ENCODE data around the gene ARAP1. TPM values are rescaled to one million over a fixed set of nuclear protein-coding genes. Genes with fewer than 3 reads are reported as not detected.

ARAP1 gene
- total RNA-seq, 1 experiment from 2014 or later = 53.0 TPM

DNA sequence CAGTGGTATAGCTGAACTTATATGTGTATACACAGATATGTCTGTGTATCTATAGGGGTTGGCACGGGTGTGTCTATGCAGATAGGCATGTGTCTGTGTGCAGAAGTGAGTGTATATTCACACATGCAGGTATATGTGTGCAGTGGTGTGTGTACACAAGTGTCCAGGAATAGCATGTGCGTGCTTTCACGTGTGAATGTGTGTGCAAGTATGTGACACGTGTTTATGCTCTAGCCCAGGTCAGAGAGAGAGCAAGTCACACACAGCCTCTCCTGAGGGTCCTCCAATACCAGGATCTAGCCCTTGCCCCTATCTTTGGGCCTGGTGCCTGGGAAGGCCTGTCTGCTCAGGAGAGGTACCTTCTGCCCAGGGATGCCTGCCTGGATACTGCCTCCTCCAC lies 104.3 kb downstream of the ARAP1 start:
- Mint-ChIP-seq H3K9me3 (ENCODE audit: low read depth, unreplicated experiment) (no peaks in the 10 kb centered on the region), H3K36me3 (ENCODE audit: insufficient read depth, unreplicated experiment) (peaks cover 8% of the 10 kb centered on the region), H3K4me1 (ENCODE audit: low read depth, unreplicated experiment) (peaks cover 9% of the 10 kb centered on the region), H3K27ac (ENCODE audit: unreplicated experiment) (no peak overlapping the region), H3K27me3 (ENCODE audit: unreplicated experiment) (peaks cover 36% of the 10 kb centered on the region), H3K4me3 (ENCODE audit: low read depth, unreplicated experiment) (no peak overlapping the region)
- TF ChIP-seq, protein P1, sequence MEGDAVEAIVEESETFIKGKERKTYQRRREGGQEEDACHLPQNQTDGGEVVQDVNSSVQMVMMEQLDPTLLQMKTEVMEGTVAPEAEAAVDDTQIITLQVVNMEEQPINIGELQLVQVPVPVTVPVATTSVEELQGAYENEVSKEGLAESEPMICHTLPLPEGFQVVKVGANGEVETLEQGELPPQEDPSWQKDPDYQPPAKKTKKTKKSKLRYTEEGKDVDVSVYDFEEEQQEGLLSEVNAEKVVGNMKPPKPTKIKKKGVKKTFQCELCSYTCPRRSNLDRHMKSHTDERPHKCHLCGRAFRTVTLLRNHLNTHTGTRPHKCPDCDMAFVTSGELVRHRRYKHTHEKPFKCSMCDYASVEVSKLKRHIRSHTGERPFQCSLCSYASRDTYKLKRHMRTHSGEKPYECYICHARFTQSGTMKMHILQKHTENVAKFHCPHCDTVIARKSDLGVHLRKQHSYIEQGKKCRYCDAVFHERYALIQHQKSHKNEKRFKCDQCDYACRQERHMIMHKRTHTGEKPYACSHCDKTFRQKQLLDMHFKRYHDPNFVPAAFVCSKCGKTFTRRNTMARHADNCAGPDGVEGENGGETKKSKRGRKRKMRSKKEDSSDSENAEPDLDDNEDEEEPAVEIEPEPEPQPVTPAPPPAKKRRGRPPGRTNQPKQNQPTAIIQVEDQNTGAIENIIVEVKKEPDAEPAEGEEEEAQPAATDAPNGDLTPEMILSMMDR (IDR thresholded peaks at IDR 0.05; ENCODE audit: unreplicated experiment) = no peak
- intact Hi-C loops (cut with micrococcal nuclease; ENCODE audit: unreplicated experiment) = no loop called here
- no TSS peak for BruUV-seq (replicated peaks)
- DNase-seq = no peak
- CTCF ChIA-PET = no interaction called here

DNA sequence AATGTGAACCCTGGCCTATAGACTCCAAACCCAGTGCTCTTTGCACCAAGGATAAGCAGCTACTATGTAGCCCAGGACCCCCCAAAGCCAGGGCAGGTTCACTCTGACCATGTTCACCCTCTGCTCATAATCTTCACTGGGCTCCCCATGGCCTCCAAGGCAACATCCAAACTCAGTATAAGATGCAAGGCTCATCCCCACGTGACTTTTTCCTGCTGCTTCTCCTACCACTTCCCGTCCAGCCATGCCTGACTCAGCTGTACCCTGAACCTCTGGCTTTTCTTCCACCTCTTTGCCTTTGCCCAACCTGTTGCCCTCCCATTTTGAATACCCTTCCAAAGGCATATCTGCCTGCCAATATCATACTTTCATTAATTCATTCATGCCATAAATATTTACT lies 105.7 kb downstream of the ARAP1 start:
- no peak for DNase-seq
- CTCF ChIA-PET = no interaction called here
- intact Hi-C loops (cut with micrococcal nuclease; ENCODE audit: unreplicated experiment) = no loop called here
- Mint-ChIP-seq H3K4me3 (ENCODE audit: low read depth, unreplicated experiment) (no peak overlapping the region), H3K36me3 (ENCODE audit: insufficient read depth, unreplicated experiment) (peaks cover 6% of the 10 kb centered on the region), H3K27ac (ENCODE audit: unreplicated experiment) (no peak overlapping the region), H3K9me3 (ENCODE audit: low read depth, unreplicated experiment) (no peaks in the 10 kb centered on the region), H3K27me3 (ENCODE audit: unreplicated experiment) (peaks cover 24% of the 10 kb centered on the region), H3K4me1 (ENCODE audit: low read depth, unreplicated experiment) (peaks cover 9% of the 10 kb centered on the region)
- BruUV-seq (replicated peaks) = no TSS peak
- TF ChIP-seq, protein P1 (IDR thresholded peaks at IDR 0.05; ENCODE audit: unreplicated experiment) = no peak

DNA sequence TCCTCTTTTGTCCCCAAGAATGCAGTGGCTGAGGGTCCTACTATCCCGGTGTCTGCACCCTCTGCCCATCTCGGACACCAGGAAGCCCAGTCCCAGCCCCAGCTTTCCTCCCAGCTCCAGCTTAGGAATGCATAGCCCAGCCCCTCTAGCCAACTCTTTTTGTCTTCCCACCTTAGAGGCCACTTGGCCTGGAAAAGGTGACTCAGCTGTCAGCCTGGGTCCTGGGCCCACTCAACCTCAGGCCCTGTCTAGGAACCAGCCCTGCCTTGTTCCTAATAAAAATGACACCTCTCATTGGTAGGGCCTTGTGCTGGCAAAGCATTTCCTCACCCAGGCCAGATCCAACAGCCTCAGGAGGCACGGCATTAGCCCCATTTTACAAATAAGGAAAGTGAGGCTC lies 106.2 kb downstream of the ARAP1 start:
- Mint-ChIP-seq H3K27me3 (ENCODE audit: unreplicated experiment) (peaks cover 20% of the 10 kb centered on the region), H3K9me3 (ENCODE audit: low read depth, unreplicated experiment) (no peaks in the 10 kb centered on the region), H3K36me3 (ENCODE audit: insufficient read depth, unreplicated experiment) (peaks cover 6% of the 10 kb centered on the region), H3K4me1 (ENCODE audit: low read depth, unreplicated experiment) (peaks cover 9% of the 10 kb centered on the region), H3K27ac (ENCODE audit: unreplicated experiment) (no peak overlapping the region), H3K4me3 (ENCODE audit: low read depth, unreplicated experiment) (no peak overlapping the region)
- TF ChIP-seq, protein P1 (IDR thresholded peaks at IDR 0.05; ENCODE audit: unreplicated experiment) = no peak
- no TSS peak for BruUV-seq (replicated peaks)
- CTCF ChIA-PET = no interaction called here
- intact Hi-C loops (cut with micrococcal nuclease; ENCODE audit: unreplicated experiment) = no loop called here
- DNase-seq = no peak

DNA sequence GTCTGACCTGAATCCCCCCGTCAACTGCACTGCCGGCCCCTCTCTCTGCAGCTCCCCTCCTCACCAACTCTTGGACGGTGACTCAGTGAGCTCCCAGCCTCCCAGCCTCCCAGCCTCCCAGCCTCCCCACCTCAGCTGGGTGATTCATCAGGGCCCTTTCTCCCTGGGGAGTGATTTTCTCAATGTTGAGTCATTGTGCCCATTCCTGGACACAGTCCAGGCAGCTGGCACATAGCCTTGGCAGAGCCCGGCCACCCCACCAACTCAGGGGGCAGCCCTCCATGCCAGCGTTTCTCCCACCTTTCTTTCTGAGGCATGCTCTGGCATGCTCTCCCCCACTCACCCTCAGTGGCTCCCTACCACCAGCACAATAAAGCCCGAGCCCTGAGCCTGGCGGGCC lies 108.7 kb downstream of the ARAP1 start:
- Mint-ChIP-seq H3K36me3 (ENCODE audit: insufficient read depth, unreplicated experiment) (peaks cover 6% of the 10 kb centered on the region), H3K9me3 (ENCODE audit: low read depth, unreplicated experiment) (no peaks in the 10 kb centered on the region), H3K27me3 (ENCODE audit: unreplicated experiment) (no peaks in the 10 kb centered on the region), H3K27ac (ENCODE audit: unreplicated experiment) (peak overlapping the region; percentile 59), H3K4me1 (ENCODE audit: low read depth, unreplicated experiment) (peaks cover 9% of the 10 kb centered on the region), H3K4me3 (ENCODE audit: low read depth, unreplicated experiment) (no peak overlapping the region)
- TF ChIP-seq, protein P1 (IDR thresholded peaks at IDR 0.05; ENCODE audit: unreplicated experiment) = no peak
- DNase-seq = peak; percentile 79
- BruUV-seq (replicated peaks) = no TSS peak
- CTCF ChIA-PET = interaction anchor here (0.6 to 1.9 kb wide), 4 partner anchors 40 to 172 kb away, joined by 3 to 10 read pairs (median 3); no protein-coding TSS in a partner anchor
- intact Hi-C loops (cut with micrococcal nuclease; ENCODE audit: unreplicated experiment) = loop anchor here (5.0 kb wide), 1 partner anchor 36 kb away; no protein-coding TSS in a partner anchor
